ENCODE data around the gene EVA1C.
"Not testable (repeated sequence)": the region's sequence is repeated elsewhere in the genome, so short reads cannot be mapped to it uniquely, and the experiment has no call there.

EVA1C gene

GRCh38 chr21:32507342-32507919 lies 94.9 kb downstream of the EVA1C start:
- ChIA-PET POLR2A (no interaction called here), CTCF (no interaction called here)
- no peak for DNase-seq (ENCODE audit: extremely low spot score)
- no peak for TF ChIP-seq CTCF (IDR thresholded peaks at IDR 0.05; ENCODE audit: control extremely low read depth, extremely low read depth, low read depth, missing control alignments)

GRCh38 chr21:32508036-32508435 lies 95.5 kb downstream of the EVA1C start:
- not testable (repeated sequence) for DNase-seq (ENCODE audit: extremely low spot score)

GRCh38 chr21:32508558-32508957 lies 96.1 kb downstream of the EVA1C start:
- ChIA-PET POLR2A (no interaction called here), CTCF (interaction anchor here (0.9 kb wide), 1 partner anchor 23 kb away, joined by 3 read pairs; no protein-coding TSS in a partner anchor)
- no peak for DNase-seq (ENCODE audit: extremely low spot score)
- no peak for TF ChIP-seq CTCF (IDR thresholded peaks at IDR 0.05; ENCODE audit: control extremely low read depth, extremely low read depth, low read depth, missing control alignments)

More at GRCh38 chr21:32508036-32508435, 95.5 kb downstream of the EVA1C start:
- POLR2A ChIA-PET: not testable (repeated sequence)
- CTCF ChIA-PET: interaction anchor here (0.9 kb wide), 1 partner anchor 23 kb away, joined by 3 read pairs; no protein-coding TSS in a partner anchor

GRCh38 chr21:32508975-32509374 lies 96.5 kb downstream of the EVA1C start:
- POLR2A ChIA-PET; DNase-seq (ENCODE audit: extremely low spot score): not testable (repeated sequence)
- CTCF ChIA-PET: interaction anchor here (0.9 kb wide), 1 partner anchor 23 kb away, joined by 3 read pairs; no protein-coding TSS in a partner anchor

- no peak for TF ChIP-seq CTCF (IDR thresholded peaks at IDR 0.05; ENCODE audit: control extremely low read depth, extremely low read depth, low read depth, missing control alignments)
- DNase-seq (ENCODE audit: extremely low spot score): no peak
- ChIA-PET POLR2A (no interaction called here), CTCF (interaction anchor here (0.8 to 1.5 kb wide), 4 partner anchors 9 to 55 kb away, joined by 3 to 5 read pairs (median 3); no protein-coding TSS in a partner anchor)
These were observed 102.0 kb downstream of the EVA1C start for GRCh38 chr21:32514275-32515055.

GRCh38 chr21:32515874-32516273 lies 103.4 kb downstream of the EVA1C start:
- no peak for DNase-seq (ENCODE audit: extremely low spot score)
- TF ChIP-seq CTCF (IDR thresholded peaks at IDR 0.05; ENCODE audit: control extremely low read depth, extremely low read depth, low read depth, missing control alignments): no peak
- CTCF ChIA-PET: interaction anchor here (1.5 to 1.8 kb wide), 2 partner anchors 8 to 34 kb away, joined by 3 to 5 read pairs; no protein-coding TSS in a partner anchor
- POLR2A ChIA-PET: no interaction called here

GRCh38 chr21:32516756-32517649 lies 104.5 kb downstream of the EVA1C start:
- POLR2A ChIA-PET: no interaction called here
- TF ChIP-seq CTCF (IDR thresholded peaks at IDR 0.05; ENCODE audit: control extremely low read depth, extremely low read depth, low read depth, missing control alignments): no peak
- no peak for DNase-seq (ENCODE audit: extremely low spot score)
- CTCF ChIA-PET: interaction anchor here (1.8 kb wide), 1 partner anchor 35 kb away, joined by 3 read pairs; no protein-coding TSS in a partner anchor

All from GM10248 (cell line).